22Rv1 (cell line): ENCODE results near the gene C10orf120.

Experiments
- ZFX ChIP-seq: fragments of 450-650 bp; IDR thresholded peaks from 2 replicates; pipeline ENCODE4 v1.6.1; 2017; ENCODE audit warnings: antibody characterized with exemption, borderline replicate concordance
- TF ChIP-seq, protein P1 (sequence below): fragments of 450-650 bp; IDR thresholded peaks from 2 replicates; pipeline ENCODE4 v1.5.1; 2017; ENCODE audit warnings: mild to moderate bottlenecking

DNA sequence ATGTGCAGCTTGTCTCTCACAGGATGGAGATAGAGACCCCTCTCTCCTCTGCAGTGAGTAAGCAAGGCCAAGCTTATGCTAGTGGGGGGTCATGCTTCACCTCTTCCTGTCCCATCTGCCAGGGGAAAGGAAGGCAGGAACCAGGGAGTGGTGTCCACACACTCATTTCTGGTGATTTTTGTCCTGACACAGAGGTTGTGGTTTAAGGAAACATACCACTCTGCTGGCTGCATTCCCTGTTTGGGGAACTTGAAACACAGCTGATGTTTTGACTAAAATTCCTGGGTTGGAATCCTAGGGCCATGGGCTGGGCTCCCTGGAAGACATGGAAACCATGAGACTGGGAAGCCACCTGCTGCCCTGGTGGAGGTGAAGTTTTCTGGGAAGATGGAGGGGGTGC lies 21.4 kb downstream of the C10orf120 start:
- TF ChIP-seq, protein P1, sequence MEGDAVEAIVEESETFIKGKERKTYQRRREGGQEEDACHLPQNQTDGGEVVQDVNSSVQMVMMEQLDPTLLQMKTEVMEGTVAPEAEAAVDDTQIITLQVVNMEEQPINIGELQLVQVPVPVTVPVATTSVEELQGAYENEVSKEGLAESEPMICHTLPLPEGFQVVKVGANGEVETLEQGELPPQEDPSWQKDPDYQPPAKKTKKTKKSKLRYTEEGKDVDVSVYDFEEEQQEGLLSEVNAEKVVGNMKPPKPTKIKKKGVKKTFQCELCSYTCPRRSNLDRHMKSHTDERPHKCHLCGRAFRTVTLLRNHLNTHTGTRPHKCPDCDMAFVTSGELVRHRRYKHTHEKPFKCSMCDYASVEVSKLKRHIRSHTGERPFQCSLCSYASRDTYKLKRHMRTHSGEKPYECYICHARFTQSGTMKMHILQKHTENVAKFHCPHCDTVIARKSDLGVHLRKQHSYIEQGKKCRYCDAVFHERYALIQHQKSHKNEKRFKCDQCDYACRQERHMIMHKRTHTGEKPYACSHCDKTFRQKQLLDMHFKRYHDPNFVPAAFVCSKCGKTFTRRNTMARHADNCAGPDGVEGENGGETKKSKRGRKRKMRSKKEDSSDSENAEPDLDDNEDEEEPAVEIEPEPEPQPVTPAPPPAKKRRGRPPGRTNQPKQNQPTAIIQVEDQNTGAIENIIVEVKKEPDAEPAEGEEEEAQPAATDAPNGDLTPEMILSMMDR = no peak
- TF ChIP-seq ZFX = no peak
